ENCODE data around the gene RPTOR. TPM values are rescaled to one million over a fixed set of nuclear protein-coding genes. Genes with fewer than 3 reads are reported as not detected.

Gene RPTOR
- total RNA-seq, 1 experiment from 2014 or later, result 26.3 TPM

DNA sequence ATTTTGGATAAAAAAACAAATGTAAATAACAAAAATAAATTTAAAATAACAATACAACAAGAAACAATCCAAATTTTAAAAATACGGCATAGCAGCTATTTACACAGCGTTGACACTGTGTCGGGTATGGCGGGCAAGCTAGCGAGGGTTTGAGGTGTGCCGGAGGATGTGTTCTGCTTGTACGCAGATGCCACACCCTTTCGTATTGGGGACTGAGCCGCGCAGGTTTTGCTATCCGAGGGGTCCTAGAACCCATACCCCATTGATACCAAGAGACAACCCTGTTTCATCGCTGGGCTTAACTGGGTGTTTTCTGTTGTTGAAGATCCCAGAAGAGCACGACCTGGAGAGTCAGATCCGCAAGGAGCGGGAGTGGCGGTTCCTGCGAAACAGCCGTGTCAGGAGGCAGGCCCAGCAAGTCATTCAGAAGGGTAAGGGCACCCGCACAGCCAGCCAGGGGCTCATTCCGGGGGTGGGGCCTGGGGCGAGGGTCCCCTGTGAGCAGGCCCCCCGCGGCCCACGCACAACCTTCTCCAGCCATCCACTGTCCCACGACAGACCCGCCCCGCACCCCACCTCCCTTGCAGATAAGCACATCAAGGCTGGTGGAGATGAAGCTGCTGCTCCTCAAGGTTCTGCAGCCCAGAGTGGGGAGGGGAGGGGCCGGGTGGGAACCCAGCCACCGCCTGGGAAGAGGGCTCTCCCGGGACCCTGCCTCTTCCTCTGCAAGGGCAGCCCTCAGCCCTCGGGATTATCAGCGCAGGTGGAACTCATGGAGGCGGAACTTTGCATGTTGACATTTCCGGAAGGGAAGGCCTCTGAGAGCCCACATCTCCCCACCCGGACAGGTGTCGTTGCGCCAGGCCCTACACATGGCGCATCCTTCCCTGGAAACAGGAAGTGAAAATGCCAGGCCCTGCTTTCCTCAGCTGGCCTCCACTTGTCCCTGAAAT, 395.8 kb downstream of the RPTOR start:
- no peak for DNase-seq (ENCODE audit: low spot score)

DNA sequence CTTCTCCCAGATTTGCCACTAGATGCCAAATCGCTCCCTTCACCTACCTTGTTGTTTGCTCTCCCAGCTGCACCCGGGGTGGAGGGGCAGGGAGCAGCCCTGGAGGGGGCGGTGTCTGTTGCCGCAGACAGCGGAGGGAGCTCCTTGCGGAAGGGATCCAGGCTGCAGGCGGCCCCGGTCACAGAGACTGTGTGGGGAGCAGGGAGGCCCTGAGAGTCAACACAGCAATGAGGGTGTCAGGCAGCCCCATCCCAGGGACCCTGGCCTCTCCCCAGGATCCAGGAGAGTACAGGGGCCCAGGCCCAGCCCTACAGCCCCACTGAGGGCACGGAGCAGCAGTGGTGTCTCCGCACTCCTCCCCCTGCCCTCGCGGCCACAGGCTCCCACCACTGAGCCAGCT, 396.5 kb downstream of the RPTOR start:
- no peak for DNase-seq (ENCODE audit: low spot score)

DNA sequence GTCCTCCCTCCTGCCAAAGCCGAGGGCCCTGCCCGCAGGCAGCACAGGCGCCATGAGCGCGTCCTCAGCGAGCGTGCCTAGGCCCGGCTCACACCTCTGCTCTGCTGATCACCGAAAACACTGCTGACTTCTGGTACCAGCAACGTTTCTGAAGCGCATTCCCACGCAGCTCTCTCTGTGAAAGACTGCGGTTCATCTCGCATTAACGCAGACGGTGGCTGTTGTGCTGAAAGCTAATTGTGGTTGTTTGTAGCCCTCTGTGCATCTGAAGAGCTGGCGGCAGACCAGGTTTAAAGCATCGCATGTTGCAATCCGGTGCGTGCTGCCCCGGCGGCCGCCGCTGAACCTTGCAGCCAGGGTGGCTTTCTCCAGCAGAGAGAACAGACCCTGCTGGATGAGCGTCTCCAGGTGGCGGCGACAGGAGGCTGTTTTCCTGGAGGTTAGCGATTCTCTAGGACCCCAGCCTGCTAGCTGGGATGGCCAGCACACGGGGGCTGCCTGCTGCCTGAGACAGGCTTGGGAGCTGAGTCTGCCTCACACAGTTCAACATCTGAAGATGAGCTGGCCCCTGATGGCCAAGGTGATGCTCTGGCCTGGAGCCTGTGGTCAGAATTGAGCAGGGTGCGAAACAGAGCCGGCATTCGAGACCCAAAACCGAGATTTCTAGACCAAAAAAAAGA, 397.2 kb downstream of the RPTOR start:
- no peak for DNase-seq (ENCODE audit: low spot score)

DNA sequence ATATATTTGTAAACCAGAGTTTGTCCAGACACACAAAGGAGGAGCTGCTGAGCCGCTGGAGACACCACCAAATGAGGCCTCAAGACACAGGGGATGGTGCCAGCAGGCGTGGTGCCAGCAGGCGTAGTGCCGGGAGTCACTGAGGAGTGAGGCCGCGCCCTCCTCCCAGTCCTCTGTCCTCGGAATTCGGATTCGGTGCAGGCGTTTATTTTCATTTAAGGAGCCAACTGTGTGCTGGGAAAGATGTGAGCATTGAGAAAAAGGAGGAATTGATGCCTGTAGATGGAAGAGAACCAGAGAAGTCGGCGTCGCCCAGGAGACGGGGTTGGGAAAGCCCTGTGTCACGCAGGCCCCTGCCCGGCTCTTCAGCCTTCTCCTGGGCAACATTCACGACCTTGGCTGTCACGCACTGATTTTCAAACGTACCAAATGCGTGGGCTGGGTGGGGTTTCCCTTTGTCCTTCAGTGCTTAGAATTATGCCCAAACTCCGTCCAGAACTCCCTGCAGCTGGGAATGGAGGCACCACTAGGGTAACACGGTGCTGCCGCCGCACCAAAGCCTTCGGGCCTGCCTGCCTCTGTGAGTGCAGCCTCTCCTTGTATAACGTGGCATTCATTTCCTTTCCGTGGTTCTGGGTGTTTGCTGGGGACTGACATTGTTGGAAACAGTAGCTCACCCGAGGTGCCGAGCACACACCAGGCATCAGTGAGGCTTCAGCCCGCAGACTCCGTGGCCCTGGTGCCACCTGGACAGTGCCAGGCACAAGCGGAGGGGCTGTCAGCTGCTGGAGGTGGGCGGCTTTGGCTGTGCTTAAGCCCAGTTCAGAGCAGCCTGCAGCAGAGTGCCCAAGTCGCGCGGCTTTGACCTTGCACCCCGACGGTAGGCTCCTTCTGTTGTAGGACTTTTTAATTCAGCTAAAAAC, 398.0 kb downstream of the RPTOR start:
- no peak for DNase-seq (ENCODE audit: low spot score)

DNA sequence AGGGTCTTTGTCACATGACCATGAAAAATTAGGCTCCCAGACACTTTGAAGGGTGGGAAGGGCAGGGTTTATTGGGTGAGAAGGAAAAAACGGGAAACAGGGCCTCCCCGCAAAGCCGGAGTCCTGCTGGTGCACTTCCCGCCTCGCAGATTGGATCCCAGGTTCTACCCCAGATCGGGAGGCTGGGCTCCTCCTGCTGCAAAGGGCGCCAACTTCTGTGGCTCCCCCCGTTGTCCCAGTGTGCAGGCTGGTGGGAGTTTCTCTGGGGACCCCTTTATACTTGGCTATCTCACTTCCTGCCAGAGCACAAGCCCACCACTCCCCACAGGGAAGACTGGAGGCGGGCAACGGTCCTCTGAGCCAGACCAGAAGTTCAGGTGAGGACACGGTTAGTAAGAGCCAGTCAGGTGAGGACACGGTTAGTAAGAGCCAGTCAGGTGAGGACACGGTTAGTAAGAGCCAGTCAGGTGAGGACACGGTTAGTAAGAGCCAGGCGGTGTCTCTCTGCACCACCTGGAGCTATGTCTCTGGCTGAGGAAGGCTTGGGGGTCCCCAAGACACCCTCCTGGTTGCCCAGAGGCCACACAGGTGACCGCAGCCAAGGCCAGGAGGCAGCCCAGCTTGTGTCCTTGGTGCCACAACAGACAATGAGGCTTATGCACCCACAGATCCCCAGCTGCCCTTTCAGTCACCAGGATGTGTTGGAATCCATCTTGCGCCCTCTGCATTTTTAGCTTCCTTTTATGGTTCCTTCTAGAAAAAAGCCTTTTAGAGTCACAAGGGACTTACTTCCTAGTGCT, 398.9 kb downstream of the RPTOR start:
- DNase-seq (ENCODE audit: low spot score), result no peak

DNA sequence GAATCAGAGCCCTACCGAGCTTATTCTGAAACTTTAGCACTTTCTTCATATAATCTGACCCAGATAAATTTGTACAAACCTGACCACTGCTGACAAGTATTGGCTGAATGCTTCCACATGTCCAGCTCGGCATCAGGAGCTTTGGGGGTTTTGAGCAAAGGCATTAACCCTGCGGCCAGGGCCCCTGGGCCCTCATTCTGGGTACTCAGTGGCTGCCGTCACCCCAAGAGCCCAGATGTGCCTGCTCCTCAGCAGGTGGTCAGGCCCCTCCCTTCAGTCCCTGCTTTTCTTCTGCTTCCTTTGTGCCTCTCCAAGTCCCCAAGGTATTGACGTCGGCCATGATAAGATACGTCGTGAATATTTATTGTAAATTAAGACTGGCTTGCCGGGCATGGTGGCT, 399.7 kb downstream of the RPTOR start:
- no peak for DNase-seq (ENCODE audit: low spot score)

DNA sequence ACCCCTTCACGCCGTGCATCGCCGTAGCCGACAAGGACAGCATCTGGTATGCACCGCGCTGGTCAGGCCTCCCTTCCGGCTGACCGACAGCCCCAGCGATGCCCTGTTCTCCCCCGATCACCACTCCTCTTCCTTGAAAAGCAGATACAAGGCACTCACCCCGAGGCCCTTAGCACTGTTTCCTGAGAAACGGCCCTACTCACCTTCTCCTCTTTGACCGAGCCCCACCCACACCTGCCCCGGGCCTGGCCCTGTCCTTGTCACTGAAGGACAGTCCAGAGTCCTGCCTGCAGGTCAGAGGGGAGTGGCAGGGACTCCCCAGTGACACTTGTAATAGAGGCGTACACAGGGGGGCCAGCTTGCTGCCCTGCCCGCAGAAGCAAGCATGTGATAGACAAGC, 401.1 kb downstream of the RPTOR start:
- no peak for DNase-seq (ENCODE audit: low spot score)

DNA sequence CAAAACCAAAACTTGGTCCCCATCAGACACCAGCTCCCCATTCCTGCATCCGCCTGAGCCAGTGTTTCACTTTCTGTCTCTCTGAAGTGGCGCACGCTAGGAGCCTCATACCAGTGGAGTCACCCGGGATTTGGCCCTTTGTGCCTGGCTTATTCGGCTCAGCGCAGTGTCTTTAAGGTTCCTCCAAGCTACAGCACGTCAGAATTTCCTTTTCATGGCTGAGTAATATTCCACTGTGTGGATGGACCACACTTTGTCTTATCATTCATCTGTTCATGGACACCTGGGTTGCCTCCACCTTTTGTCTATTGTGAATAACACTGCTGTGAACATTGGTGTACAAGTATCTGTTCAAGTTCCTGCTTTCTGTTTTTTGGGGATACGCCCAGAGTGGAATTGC, 401.8 kb downstream of the RPTOR start:
- no peak for DNase-seq (ENCODE audit: low spot score)

DNA sequence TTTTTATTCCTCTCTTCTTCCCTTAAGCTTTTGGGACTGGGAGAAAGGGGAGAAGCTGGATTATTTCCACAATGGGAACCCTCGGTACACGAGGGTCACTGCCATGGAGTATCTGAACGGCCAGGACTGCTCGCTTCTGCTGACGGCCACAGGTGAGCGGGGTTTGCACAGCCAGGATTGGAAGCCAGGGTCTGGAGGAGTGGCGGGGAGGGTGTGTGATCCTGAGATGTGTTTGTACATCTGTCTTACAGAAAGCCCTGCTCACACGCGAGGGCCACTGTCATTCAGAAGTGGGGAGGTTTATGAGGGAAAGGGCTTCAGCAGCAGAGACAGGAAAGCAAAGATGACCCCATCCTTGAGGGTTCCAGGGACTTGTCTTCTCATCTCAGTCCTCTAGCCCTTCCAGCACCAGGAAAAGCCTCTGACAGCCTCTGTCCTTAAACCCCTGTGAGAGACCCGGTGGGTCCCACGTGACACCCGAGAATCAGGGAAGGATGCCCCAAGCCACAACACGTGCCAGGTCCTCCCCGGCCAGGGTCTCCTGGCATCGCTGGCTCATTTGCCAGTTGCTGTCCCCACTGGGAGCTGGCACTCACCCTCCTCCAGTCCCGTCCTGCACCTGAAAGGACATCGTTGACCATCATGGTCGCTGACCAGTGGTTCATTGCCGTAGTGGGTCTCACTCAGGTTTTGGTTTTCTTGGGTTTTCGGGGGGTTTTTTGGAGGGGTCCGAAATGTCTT, 402.7 kb downstream of the RPTOR start:
- DNase-seq (ENCODE audit: low spot score), result no peak

DNA sequence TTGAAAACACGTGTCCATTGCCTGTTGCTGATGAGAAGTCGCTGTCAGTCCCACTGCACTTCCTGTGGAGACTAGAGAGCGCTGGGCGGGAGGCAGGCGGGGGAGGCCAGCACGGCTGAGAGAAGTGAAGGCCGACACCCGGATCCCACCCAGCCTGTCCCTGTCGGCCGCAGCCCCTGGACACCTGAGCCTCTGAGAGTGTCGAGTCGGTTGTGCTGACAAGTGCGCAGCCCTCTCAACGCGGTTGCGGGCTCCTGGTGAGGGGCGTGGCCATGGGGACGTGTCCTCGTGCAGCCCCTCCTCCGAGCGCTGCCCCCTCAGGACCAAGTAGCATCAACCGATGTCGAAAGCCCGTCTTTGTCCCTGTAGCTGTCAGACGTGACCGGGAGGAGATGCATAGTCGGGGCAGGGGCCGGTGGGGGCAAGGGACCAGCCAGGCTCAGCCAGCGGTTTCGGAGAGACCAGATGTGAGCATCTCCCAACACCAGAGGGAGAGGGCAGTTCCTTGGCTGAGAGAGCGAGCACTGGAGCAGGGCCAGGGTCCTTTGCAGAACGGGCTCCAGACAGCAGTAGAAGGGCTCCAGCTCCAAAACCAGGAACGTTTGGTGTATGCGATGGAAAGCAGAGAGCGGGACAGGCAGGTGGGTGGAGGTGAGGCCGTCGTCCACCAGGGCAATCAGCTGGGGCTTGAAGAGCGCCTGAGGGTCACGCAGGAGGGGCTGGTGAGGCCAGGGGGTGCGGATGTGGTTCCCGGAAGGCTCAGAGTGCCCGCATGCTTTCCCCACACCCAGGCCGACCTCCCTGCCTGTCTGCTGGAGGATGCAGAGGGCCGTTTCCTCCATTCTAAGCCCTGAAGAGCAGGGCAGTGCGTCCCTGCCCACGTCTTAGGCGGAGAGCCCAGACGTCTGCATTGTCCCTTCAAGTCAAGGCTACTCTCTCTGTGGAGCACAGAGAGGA, 403.7 kb downstream of the RPTOR start:
- DNase-seq (ENCODE audit: low spot score), result no peak

DNA sequence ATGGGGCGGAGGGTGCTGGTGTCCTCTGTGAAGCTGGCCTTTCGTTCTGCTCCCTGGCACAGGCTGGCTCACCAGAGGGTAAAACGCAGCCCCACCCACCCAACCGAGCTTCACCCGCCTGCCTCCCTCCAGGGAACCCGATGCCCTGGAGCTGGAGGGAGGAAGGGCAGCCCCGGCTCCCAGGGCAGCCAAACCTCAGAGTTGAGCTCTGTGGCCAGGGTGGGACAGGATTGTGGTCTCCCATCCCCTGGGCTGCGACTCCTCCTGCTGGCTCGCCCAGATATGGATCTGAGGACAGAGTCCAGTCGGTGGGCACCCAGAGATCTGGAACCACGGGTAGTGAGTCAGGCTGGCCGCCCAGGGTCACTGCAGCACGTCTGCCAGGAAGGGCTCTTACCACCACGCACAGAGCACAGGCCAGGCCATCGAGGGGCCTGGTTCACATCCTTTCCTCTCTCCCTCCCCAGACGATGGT, 404.4 kb downstream of the RPTOR start:
- DNase-seq (ENCODE audit: low spot score), result no peak

DNA sequence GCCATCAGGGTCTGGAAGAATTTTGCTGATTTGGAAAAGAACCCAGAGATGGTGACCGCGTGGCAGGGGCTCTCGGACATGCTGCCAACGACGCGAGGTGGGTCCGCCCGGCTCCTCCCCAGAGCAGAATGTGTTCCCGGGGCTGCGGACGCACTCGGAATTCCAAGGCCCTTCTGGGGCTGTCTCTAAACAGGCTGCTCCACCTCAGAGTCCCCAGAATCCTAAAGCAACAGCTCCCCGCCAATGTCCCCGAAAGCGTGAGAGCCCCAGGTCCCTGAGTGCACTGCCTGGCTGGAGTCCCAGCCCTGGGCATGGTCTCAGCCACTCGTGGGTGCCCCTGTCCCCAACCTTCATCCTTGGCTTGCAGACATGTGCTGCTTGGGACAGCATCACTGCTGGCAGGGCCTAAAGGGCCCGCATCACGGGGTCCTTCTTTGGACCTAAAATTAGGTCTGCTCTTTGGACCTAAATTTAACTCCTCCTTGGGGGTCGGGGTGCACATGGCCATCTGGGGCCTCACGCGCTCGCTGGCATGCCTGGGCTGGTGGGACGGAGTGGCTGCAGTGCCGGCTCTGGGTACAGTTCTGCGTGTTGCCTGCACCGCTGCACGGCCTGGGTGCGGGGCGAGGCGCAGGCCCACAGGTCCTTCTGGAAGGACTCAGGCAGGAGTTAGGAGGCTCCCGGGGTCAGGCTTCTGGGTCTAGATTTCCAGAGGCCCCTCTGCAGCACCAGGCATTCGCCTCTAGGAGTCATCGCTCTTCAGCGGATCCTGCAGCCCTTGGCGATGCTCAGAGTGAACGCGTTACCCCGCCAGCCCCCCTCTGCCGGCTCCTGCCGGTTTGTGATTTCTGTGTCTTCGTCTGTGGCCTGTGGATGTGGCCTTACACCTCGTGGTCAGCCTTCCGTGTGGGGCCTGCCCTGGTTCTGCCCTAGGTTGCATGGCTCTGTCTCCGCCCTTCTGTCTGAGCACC, 405.1 kb downstream of the RPTOR start:
- no peak for DNase-seq (ENCODE audit: low spot score)

DNA sequence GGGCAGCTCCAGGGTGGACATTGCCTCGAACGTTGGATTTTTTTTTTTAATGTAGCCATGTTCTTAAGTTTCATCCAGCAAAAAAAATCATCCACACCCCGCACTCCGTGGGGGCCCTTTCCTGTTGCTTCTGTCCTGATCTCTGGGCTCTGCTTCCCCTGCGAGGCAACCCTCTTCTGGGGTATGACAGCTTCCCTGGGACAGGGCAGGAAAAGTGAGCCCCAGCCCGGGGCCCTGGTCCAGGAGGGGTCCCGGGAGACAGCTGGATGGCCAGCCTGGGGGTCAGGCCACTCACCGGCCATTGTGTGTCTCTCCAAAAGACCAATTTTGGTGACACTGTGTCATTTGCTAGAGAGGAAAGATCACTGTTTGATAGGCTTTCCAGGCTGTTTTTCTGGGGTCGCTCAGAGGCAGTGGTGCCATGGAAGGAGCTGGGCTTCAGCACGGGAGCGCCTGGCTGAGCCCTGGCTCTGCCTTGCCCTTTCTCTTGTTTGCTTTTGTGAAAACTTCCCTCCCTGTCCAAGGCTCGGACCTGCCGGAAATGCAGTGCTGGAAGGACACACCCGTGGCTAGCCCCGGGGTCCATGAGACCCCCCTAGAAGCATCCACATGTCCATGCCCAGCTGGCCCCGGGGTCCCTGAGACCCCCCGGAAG, 406.0 kb downstream of the RPTOR start:
- no peak for DNase-seq (ENCODE audit: low spot score)

DNA sequence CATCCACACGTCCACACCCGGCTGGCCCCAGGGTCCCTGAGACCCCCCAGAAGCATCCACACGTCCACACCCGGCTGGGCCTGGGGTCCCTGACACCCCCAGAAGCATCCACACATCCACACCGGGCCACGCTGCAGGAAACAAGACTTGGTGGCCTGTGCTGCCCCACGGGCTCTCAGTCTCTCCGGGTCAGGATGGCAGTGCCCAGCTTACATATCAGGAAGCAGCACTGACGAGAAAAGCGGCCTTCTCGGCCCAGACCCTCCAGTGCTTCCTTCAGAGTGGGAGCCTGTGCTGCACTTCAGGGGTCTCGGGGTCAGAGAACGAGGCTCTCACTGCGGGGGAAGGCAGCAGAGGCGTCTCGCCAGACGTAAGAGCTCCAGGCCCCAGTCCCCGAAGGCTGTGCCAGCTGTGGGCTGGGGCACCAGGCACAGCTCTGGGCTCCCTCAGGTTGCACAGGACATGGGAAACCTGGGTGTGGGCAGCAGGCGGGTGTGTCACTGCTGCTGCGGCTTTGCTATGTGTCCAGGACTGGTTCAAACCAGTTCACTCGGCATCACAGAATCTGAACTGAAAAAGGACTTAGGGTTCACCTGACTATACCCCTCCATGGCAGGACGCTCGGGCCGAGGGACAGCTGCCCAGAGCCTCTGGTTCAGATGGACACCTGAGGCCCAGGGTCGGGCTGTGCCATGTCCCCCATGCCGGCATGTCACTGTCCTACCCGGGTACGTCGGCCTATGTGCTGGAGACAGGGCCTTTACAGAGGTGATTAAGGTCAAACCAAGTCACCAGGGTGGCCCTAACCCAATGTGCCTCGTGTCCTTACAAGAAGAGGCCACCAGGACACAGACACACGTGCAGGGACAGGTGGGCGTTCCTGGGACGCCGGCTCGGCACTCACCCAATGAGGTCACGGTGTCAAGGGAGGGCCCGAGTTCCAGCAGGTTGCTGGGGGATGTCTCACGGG, 406.8 kb downstream of the RPTOR start:
- no peak for DNase-seq (ENCODE audit: low spot score)

DNA sequence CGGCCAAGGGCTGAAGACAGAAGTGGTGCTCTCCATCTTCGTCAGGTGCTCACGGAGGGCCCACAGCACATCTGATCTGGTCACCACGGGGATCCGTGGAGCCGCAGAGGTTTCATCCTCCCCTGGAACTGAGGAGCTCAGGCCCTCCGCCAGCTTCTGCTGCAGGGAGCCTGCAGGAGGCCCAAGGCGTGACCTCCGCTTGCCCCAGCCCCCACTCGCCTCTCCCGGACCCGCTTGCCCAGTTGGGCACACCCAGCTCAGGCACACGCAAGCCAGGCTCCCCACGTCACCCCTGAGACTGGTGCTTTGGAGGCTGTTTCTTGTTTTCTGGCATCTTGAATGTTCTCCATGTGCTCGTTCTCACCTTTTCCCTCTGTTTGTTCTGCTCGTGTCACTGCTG, 407.7 kb downstream of the RPTOR start:
- DNase-seq (ENCODE audit: low spot score), result no peak
